Neural progenitor cell (in vitro differentiated cells): ENCODE measurements around the gene GCK. TPM values are rescaled to one million over a fixed set of nuclear protein-coding genes. Genes with fewer than 3 reads are reported as not detected.
A peak's percentile ranks its signal among the peaks of the same experiment; 100 is the strongest.
"Not testable (repeated sequence)": the region's sequence is repeated elsewhere in the genome, so short reads cannot be mapped to it uniquely, and the experiment has no call there.

Experiments used
- DNase-seq: peaks from one replicate; pipeline ENCODE4 v3.0.0-alpha.2; 2016; ENCODE audit warnings: low spot score
- H2AFZ ChIP-seq: fragments of 200-600 bp; sonication (generic); replicated peaks from 2 replicates; pipeline ENCODE4 v1.6.1; 2016; ENCODE audit warnings: antibody characterized with exemption
- H3F3A ChIP-seq: fragments of 200-600 bp; sonication (generic); 2 replicates; pipeline ENCODE4 v1.6.1; 2016; ENCODE audit warnings: antibody characterized with exemption, low read depth
- H3K27ac ChIP-seq: fragments of 200-600 bp; sonication (generic); 2 replicates; pipeline ENCODE4 v1.5.1; 2016; ENCODE audit warnings: mild to moderate bottlenecking
- H3K27me3 ChIP-seq: fragments of 200-600 bp; sonication (generic); 2 replicates; pipeline ENCODE4 v1.6.1; 2016; ENCODE audit warnings: mild to moderate bottlenecking, moderate library complexity
- H3K36me3 ChIP-seq: fragments of 200-600 bp; sonication (generic); 2 replicates; pipeline ENCODE4 v1.5.1; 2016
- H3K4me1 ChIP-seq: fragments of 200-600 bp; sonication (generic); 2 replicates; pipeline ENCODE4 v1.6.1; 2016; ENCODE audit warnings: mixed run types
- H3K4me2 ChIP-seq: fragments of 200-600 bp; sonication (generic); 2 replicates; pipeline ENCODE4 v1.6.1; 2016
- H3K4me3 ChIP-seq: fragments of 200-600 bp; sonication (generic); 2 replicates; pipeline ENCODE4 v1.5.1; 2016
- H3K79me2 ChIP-seq: fragments of 200-600 bp; sonication (generic); 2 replicates; pipeline ENCODE4 v1.6.1; 2016; ENCODE audit warnings: low read depth
- H3K9ac ChIP-seq: fragments of 200-600 bp; sonication (generic); 2 replicates; pipeline ENCODE4 v1.6.1; 2016
- H3K9me3 ChIP-seq: fragments of 200-600 bp; sonication (generic); 2 replicates; pipeline ENCODE4 v1.5.1; 2016; ENCODE audit warnings: low read depth
- H4K20me1 ChIP-seq: fragments of 200-600 bp; sonication (generic); 2 replicates; pipeline ENCODE4 v1.6.1; 2016; ENCODE audit warnings: low read depth
- H3K27ac Mint-ChIP-seq: 3 replicates; pipeline ENCODE4 v1.8.0; 2021; ENCODE audit warnings: mixed read lengths
- H3K27me3 Mint-ChIP-seq: 2 replicates; pipeline ENCODE4 v1.8.0; 2022; ENCODE audit warnings: low read depth, mild to moderate bottlenecking, inconsistent platforms, moderate library complexity, mixed read lengths; ENCODE audit not compliant: insufficient read depth
- H3K36me3 Mint-ChIP-seq: 3 replicates; pipeline ENCODE4 v1.8.0; 2021; ENCODE audit warnings: mixed read lengths
- H3K4me1 Mint-ChIP-seq: 3 replicates; pipeline ENCODE4 v1.8.0; 2021; ENCODE audit warnings: mixed read lengths
- H3K4me3 Mint-ChIP-seq: 3 replicates; pipeline ENCODE4 v1.8.0; 2021; ENCODE audit warnings: mild to moderate bottlenecking, moderate library complexity, mixed read lengths
- H3K9me3 Mint-ChIP-seq: 3 replicates; pipeline ENCODE4 v1.8.0; 2020; ENCODE audit warnings: mixed read lengths
- EZH2 ChIP-seq: fragments of 200-600 bp; sonication (generic); IDR thresholded peaks from 2 replicates; pipeline ENCODE4 v1.6.1; 2017; ENCODE audit warnings: antibody characterized with exemption, mild to moderate bottlenecking, moderate library complexity
- EZH2phosphoT487 ChIP-seq: fragments of 200-600 bp; sonication (generic); IDR thresholded peaks from 2 replicates; pipeline ENCODE4 v1.6.1; 2017; ENCODE audit warnings: antibody characterized with exemption
- total RNA-seq: library from RNA; depleted of rRNA; stranded (reverse); fragments of >200 nt; gene quantifications from 2 replicates; pipeline ENCODE4 v1.2.3, GENCODE V29; 2015; ENCODE audit warnings: low replicate concordance
- TF ChIP-seq, protein P1 (sequence below): fragments of 200-600 bp; sonication (generic); IDR thresholded peaks from 2 replicates; pipeline ENCODE4 v1.5.1; 2017; ENCODE audit warnings: antibody characterized with exemption, mild to moderate bottlenecking

GCK gene
- total RNA-seq, 1 donor from 2014 or later, result not detected

DNA sequence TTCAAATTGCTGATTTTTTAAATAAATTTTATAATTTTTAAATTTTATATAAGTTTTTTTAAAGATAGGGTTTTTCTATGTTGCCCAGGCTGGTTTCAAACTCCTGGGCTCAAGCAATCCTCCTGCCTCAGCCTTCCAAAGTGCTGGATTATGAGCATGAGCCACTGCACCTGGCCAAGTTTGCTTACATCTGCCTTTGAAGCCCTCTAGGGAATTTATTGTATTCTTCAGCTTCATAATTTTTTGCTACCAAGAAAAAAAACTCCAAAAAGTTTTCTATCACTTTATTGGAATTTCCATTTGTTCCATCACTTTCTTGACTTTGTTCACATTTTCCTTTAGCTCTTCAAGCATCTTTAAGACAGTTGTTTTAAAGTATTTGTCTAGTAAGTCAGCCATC is 62.1 kb downstream of the GCK start:
- Histone ChIP-seq H3K27ac (no peak overlapping the region), H2AFZ (no peak overlapping the region), H3K36me3 (no peaks in the 10 kb centered on the region), H3F3A (peaks cover 3% of the 10 kb centered on the region), H3K9me3 (no peaks in the 10 kb centered on the region), H3K9ac (no peak overlapping the region), H3K4me1 (peaks cover 5% of the 10 kb centered on the region), H3K79me2 (peaks cover 10% of the 10 kb centered on the region), H3K4me3 (no peak overlapping the region), H4K20me1 (no peaks in the 10 kb centered on the region), H3K27me3 (peaks cover 16% of the 10 kb centered on the region), H3K4me2 (no peak overlapping the region)
- Mint-ChIP-seq H3K36me3 (no peaks in the 10 kb centered on the region), H3K27me3 (peaks cover 4% of the 10 kb centered on the region), H3K4me1 (peaks cover 18% of the 10 kb centered on the region), H3K9me3 (peaks cover 7% of the 10 kb centered on the region), H3K27ac (no peak overlapping the region), H3K4me3 (no peak overlapping the region)
- TF ChIP-seq, protein P1, sequence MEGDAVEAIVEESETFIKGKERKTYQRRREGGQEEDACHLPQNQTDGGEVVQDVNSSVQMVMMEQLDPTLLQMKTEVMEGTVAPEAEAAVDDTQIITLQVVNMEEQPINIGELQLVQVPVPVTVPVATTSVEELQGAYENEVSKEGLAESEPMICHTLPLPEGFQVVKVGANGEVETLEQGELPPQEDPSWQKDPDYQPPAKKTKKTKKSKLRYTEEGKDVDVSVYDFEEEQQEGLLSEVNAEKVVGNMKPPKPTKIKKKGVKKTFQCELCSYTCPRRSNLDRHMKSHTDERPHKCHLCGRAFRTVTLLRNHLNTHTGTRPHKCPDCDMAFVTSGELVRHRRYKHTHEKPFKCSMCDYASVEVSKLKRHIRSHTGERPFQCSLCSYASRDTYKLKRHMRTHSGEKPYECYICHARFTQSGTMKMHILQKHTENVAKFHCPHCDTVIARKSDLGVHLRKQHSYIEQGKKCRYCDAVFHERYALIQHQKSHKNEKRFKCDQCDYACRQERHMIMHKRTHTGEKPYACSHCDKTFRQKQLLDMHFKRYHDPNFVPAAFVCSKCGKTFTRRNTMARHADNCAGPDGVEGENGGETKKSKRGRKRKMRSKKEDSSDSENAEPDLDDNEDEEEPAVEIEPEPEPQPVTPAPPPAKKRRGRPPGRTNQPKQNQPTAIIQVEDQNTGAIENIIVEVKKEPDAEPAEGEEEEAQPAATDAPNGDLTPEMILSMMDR, result no peak
- TF ChIP-seq EZH2phosphoT487 (no peak), EZH2 (no peak)
- DNase-seq, result no peak

DNA sequence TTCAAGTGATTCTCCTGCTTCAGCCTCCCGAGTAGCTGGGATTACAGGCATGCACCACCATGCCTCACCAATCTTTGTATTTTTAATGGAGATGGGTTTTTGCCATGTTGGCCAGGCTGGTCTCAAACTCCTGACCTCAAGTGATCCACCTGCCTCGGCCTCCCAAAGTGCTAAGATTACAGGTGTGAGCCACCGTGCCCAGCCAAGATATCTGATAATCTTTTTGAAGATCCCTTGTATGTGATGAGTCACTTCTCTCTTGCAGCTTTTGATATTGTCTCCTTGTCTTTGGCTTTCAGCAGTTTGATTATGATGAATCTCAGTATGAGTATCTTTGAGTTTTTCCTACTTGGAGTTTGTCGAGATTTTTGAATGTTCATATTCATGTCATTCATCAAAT is 62.7 kb downstream of the GCK start:
- not testable (repeated sequence) for H3K4me3 Mint-ChIP-seq, H3F3A ChIP-seq, H3K27me3 Mint-ChIP-seq, H3K4me3 ChIP-seq, H3K36me3 Mint-ChIP-seq, H3K27ac Mint-ChIP-seq, H3K27ac ChIP-seq, H3K4me2 ChIP-seq, H3K36me3 ChIP-seq, DNase-seq, H3K4me1 ChIP-seq, H4K20me1 ChIP-seq, H2AFZ ChIP-seq, H3K9me3 ChIP-seq, H3K9me3 Mint-ChIP-seq, H3K9ac ChIP-seq
- Histone ChIP-seq H3K79me2 (peaks cover 16% of the 10 kb centered on the region), H3K27me3 (peaks cover 16% of the 10 kb centered on the region)
- peaks cover 16% of the 10 kb centered on the region for H3K4me1 Mint-ChIP-seq

DNA sequence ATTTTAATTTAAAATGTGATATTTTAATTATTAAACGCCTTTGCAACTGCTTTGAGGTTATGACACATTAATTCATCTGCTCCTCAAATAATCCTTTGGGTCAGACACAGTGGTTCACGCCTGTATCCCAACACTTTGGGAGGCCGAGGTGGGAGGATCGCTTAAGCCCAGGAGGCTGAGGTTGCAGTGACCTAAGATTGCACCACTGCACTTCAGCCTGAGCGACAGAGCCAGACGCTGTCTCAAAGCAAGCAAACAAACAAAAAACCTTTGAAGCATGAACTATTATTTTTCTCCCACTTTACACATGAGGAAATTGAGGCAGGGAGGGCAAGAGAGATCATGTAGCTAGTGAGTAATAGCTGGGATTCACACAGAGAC is 64.4 kb downstream of the GCK start:
- no peaks in the 10 kb centered on the region for H3K9me3 ChIP-seq
- H3K4me1 ChIP-seq, result peaks cover 9% of the 10 kb centered on the region
- no peak overlapping the region for H3K4me2 ChIP-seq
- H3F3A ChIP-seq, result peaks cover 3% of the 10 kb centered on the region
- peaks cover 16% of the 10 kb centered on the region for H3K27me3 ChIP-seq
- H3K4me3 ChIP-seq, result no peak overlapping the region
- peaks cover 7% of the 10 kb centered on the region for H3K9me3 Mint-ChIP-seq
- peaks cover 6% of the 10 kb centered on the region for H3K27me3 Mint-ChIP-seq
- no peaks in the 10 kb centered on the region for H3K36me3 ChIP-seq
- H4K20me1 ChIP-seq, result no peaks in the 10 kb centered on the region
- no peak overlapping the region for H2AFZ ChIP-seq
- H3K9ac ChIP-seq, result no peak overlapping the region
- H3K4me3 Mint-ChIP-seq, result peak overlapping the region; percentile 91
- DNase-seq, result no peak
- no peak overlapping the region for H3K27ac ChIP-seq
- H3K27ac Mint-ChIP-seq, result no peak overlapping the region
- peaks cover 21% of the 10 kb centered on the region for H3K4me1 Mint-ChIP-seq
- TF ChIP-seq, protein P1, result no peak
- no peak for TF ChIP-seq EZH2
- no peak for TF ChIP-seq EZH2phosphoT487
- H3K36me3 Mint-ChIP-seq, result peaks cover 11% of the 10 kb centered on the region
- H3K79me2 ChIP-seq, result peaks cover 32% of the 10 kb centered on the region

DNA sequence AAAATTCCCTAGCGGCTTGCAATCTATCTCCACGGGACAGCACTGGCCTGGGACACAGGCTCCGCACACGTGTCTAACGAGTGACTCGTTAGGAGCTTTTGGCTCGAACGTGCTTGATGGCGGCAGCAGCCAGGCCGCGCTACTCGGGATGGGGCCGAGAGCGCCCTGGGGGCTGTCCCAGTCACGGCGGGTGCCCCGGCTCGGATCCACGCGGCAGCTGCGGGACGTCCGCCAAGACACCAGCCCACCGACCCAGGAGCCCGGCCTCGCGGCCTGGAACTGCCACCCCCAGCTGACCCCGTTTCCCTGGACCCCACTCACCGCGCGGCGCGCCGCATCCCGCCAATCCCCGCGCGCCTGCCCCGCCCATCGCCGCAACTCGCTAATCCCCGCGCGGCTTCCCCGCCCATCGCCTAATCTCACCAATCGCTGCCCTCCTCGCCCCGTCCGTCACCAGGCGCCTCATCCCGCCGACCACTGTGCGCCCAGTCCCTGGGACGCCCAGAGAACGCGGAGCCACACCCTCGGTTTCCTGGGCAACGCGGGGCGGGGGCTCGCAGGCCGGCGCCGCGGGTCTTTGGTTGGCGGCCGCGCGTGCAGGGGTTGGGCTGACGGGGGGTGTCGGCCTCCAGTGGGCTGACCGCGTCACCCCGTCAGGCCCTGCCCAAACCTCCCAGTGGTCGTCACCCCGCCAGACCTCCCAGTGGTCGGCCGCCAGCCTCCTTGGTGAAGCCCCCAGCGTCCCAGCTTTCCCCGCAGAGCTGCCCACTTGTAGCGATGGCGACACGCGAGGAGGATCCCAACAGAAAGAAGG is 65.8 kb downstream of the GCK start, which contains the start of gene POLD2:
POLD2 (minus strand) TSS at position 359 of the 814 bp plus-strand sequence. CDS start 1,495 bp downstream, outside the sequence.
- Mint-ChIP-seq H3K4me3 (peak within 1 kb of the TSS; percentile 91), H3K4me1 (peaks cover 21% of the 10 kb centered on the region), H3K36me3 (peaks cover 19% of the 10 kb centered on the region), H3K9me3 (peaks cover 7% of the 10 kb centered on the region), H3K27ac (peak within 1 kb of the TSS; percentile 44), H3K27me3 (peaks cover 8% of the 10 kb centered on the region)
- peaks cover 16% of the 10 kb centered on the region for H3K27me3 ChIP-seq
- H3K36me3 ChIP-seq, result no peaks in the 10 kb centered on the region
- H3K27ac ChIP-seq, result no peak within 1 kb of the TSS
- H3K9me3 ChIP-seq, result no peaks in the 10 kb centered on the region
- peaks cover 11% of the 10 kb centered on the region for H4K20me1 ChIP-seq
- H3F3A ChIP-seq, result peaks cover 3% of the 10 kb centered on the region
- peak; percentile 99 for DNase-seq
- peak within 1 kb of the TSS; percentile 80 for H2AFZ ChIP-seq
- peaks cover 9% of the 10 kb centered on the region for H3K4me1 ChIP-seq
- peaks cover 41% of the 10 kb centered on the region for H3K79me2 ChIP-seq
- peak within 1 kb of the TSS; percentile 67 for H3K4me3 ChIP-seq
- H3K9ac ChIP-seq, result peak within 1 kb of the TSS; percentile 49
- peak within 1 kb of the TSS; percentile 94 for H3K4me2 ChIP-seq
- TF ChIP-seq EZH2 (no peak), EZH2phosphoT487 (no peak)
- TF ChIP-seq, protein P1, result peak; percentile 4
